Endothelial cell of hepatic sinusoid (primary cell): ENCODE data around the gene USP37.

Source experiments
- in situ Hi-C: cut with HindIII; loops from 2 replicates; pipeline ENCODE4 v1.10.0; 2017; ENCODE audit warnings: low sequenced_read_pairs

The USP37 gene

DNA sequence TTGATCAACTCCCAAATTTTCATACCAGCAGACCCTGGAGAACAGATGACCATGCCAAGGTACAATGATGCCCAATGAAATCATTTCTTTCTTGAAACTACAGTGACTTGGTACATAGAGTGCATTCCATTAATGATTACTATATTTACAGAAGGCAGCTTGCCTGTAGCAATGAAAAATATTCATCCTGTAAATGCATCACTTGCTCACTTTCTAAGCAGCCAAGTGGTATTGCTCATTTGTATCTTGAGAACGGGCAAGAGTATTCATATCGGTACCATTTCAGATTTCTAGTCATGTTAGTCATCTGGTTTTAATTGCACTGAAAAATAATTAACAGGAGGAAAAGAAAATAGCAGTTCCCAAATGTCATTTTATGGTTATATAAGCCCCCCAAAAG is 89.6 kb downstream of the USP37 start:
- in situ Hi-C loops: no loop called here

DNA sequence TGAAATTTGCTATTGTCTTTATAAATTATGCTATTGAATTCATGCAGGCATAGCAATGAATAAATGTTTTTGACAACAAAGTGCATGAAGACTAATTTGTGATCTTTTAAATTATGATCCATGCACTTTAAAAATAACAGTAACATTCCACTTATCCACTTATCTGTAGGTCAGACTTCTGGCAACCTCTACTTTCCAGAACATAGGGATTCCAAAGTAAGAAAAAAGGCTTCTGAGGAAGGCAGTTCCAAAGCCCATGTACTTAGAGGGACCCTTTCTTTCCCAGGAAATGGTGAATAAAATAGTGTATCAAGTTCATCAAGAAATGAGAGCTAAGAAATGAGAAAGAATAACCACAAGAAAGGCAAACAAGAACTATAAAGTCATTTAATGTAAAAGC is 90.9 kb downstream of the USP37 start:
- in situ Hi-C loops: no loop called here

DNA sequence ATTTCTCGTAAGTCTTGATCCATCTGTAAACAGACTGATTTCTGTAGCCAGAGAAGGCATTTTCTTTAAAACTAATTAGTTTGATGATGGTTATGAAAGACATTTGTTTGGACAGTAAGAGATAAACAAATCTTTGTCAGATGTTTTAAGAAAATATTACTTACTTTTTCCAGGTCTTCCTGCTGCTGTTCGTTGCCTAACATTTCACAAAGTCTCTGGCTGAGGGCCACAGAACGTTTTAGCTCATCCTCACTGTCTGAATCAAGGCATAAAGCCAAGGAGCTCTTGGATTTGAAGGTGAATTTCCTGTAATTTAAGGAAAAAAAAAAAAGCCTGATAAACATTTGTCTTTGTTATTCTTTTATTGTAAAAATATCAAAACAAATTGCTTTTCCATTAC is 91.5 kb downstream of the USP37 start:
- in situ Hi-C loops: no loop called here

DNA sequence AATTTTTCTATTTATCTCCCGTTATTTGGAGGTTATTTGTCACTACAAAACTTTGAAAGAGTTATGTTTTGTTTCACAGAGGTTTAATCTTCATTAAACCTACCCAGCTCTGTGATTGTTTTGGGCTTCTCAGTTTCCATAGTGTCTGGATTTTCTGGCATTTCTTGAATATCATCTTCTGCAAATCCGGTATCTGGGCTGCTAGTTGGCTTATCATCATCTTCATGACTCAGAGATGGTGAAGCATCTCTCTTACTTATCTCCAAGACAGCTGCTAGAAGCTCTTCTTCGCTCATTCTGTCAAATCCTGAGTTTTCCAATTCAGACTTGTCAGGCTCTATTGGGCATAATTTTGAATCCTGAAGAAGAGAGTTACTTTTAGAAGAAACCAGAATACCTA is 93.6 kb downstream of the USP37 start:
- in situ Hi-C loops: no loop called here

DNA sequence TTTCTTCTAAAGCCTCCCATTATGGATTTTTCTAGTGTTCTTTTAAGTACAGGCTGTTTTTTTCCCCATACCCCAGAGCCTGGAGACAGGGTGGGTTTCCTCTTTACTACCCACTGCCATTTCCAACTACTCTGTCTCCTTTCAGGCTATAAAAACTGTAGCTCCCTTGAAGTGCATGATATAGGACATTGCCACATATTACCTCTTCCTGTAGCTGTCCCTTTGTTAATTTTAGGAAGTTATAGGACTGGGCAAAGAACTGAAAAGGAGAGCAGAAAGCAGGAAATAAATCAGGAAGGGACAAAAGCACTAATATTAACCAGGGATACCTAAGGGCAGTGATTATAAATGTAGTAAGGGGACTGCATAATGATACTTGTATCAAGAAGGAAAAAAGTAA is 95.2 kb downstream of the USP37 start:
- in situ Hi-C loops: no loop called here

DNA sequence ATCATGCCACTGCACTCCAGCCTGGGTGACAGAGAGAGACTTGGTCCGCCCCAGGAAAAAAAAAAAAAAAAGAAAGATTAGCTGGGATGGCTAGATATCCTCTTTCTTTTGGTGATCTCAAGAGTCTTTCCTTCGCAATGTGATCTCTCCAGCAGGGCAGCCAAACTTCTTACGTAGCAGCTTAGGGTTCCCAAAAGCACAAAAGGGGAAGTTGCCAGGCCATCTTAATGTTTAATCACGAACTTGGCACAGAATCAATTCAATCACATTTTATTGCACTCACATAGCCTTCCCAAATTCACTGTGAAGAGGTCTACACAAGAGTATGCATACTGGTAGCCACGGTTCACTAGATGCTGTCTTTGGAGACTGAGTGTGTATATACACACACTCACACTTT is 96.2 kb downstream of the USP37 start:
- in situ Hi-C loops: no loop called here

DNA sequence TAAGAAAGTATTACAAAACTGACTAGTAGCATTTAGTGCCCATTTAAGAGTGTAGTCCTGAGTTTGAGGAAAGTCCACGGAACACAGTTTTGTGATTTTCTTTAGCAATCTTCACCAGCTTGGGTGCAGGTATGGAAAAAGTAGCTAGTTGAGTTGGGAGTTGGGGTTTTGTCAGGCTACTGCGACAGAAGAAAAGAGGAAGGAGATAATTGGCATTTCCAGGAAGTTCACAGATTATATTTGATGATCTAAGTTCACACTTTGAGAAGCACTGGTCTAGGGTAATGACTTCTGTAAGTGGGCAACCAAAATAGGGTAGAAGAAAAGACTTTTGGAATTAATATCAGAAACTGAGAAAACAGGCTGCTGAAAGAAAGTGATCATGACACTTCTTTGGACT is 97.1 kb downstream of the USP37 start:
- in situ Hi-C loops: no loop called here

DNA sequence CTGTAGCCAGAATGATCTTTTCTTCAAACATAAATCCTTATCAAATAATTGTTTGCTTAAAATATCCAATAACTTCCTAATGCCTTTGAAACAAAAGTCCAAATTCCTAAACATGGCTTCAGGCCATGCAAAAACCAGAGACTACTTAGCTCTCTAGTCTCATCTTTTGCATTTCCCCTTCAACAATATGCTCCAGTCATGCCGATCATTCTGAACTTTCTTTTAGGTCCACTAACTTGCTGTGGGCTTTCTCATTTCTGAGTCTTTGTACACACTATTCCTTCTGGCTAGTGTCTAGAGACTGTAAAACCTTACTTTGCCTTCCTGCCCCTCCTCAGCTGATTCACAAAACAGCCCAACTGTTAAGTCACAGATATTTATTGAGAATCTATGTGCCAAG is 97.7 kb downstream of the USP37 start:
- in situ Hi-C loops: no loop called here

DNA sequence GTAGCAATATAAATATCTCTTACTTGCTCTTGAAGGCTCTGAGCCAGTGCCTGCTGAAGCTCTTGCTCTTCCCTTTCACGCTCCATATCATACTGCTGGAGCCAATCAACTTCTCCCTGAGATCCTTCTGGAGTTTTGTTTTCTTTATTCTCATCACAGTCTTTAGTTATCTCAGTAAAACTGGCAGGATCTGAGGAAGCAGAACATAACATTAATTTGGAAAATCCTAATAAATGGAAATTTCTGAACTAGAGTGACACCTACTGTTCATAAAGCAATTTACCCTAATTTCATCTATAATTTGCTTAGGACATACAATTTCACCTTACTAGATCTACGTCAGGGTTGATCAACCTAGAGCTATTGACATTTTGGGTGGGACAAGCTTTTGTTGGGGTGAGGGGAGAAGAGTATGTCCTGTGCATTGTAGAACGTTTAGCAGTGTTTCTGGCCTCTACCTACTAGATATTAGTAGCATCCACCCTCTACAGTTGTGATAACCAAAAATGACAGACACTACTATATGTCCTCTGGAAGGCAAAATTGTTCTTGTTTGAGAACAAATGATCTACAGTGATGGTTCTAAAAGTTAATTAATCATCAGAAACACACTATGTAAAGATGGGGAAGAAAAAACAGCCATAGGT is 102.0 kb downstream of the USP37 start:
- in situ Hi-C loops: loop anchor here (5.0 kb wide), 1 partner anchor 101 kb away; the partner anchor contains the start of genes CNOT9 and USP37

DNA sequence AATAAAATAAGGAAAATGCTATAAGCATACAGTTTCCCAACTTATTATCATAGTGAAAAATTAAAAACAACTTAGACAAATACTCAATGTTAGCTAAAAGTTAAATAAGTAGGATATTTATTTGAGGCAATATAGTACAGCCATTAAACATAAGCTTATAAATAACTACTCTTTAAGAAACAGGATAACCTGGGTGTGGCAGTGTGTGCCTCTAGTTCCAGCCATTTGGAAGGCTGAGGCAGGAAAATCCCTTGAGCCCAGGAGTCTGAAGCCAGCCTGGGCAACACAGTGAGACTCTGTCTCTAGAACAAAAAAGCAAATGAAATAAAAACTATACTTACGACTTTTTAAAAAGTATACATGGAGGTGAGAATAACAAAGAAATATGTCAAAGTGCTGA is 109.6 kb downstream of the USP37 start:
- in situ Hi-C loops: no loop called here

DNA sequence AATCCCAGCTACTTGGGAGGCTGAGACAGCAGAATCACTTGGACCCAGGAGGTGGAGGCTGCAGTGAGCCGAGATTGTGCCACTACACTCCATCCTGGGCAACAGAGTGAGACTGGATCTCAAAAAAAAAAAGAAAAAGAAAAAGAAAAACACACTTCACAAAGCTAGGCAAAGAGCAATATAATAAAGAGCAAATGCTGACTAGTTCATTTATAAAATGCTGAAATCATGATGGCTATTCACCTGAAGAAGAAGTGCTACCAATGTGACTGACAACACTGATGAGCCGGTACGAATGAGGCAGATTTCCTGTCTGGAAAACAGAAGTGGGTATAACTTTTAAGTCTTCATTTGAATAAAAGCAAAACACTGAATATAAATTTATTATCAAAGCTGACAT is 111.3 kb downstream of the USP37 start:
- in situ Hi-C loops: no loop called here

DNA sequence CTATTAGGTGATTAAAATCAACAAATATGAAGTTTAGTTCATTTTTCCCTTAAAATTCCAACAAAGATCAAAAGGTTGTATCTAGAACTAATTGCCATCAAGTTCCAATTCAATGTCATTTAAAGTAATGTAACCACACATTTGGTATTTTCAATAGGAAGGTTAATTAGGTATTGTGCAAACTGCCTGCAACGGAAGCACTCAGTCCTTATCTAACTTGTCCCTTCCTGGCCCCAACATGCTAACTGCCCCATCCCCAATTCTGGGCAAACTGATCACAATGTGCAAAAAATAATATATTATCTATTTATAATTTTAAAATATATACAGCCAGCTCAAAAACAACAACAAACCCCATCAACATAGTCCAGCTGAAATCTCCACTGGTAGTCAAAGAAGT is 116.1 kb downstream of the USP37 start:
- in situ Hi-C loops: no loop called here

DNA sequence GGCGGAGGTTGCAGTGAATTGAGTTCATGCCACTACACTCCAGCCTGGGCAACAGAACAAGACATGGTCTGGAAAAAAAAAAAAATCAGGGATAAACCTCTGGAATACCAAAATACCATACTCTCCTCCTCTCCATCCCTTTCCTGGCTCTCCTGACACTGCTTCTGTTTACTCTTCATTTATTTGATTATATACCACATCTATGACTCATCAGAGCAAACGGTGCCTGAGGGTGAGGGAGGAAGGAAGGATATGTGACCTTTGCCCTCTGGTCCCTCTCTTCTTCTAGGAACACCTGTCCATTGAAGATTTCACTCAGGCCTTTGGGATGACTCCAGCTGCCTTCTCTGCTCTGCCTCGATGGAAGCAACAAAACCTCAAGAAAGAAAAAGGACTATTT is 119.2 kb downstream of the USP37 start:
- in situ Hi-C loops: no loop called here

DNA sequence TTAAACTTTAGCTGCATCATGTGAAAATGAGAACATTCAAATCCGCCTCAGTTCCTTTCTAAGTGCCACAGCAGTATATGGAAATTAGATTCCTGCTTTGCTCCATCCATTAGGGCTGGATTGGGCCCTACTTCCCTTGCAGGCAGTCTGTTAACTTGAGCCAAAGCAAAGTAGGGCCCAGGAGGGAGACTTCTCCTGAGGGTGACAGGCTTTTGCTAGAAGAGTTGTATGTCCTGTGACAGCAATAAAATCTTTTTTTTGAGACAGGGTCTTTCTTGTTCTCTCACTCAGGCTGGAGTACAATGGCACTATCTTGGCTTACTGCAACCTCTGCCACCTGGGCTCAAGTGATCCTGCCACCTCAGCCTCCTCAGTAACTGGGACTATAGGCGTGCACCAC is 121.1 kb downstream of the USP37 start:
- in situ Hi-C loops: no loop called here

DNA sequence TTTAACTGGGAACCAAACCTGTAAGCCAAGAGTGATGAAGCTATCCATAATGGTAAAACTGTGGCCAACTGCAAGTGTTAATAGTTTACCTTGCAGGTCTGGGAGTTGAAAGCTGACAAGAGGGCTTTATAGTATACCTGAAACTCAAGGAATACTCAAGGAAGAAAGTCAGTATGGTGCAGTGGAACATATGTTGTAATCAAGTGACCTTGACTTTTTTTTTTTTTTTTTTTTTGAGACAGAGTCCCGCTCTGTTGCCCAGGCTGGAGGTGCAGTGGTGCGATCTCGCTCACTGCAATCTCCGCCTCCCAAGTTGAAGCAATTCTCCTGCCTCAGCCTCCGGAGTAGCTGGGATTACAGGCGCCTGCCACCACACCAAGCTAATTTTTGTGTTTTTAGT is 121.6 kb downstream of the USP37 start:
- in situ Hi-C loops: no loop called here

DNA sequence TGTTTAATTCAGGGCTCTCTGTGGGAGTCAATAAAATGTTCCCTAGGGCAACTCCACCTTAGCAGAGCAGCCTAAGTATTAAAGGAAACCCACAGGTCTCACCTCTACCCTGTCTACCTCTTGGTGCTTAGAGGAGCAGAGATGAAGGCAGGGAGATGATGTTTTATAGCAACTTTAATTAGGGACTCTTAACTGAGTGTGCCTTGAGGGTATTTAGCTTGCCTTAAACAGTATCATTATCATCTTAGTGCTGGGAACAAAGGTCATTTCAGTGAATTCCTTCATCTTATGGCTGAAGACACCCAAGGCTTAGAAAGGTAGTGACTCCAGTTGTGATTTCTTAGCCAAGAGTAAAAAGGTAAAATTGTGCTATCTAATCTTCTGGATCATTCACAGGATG is 122.5 kb downstream of the USP37 start:
- in situ Hi-C loops: no loop called here

DNA sequence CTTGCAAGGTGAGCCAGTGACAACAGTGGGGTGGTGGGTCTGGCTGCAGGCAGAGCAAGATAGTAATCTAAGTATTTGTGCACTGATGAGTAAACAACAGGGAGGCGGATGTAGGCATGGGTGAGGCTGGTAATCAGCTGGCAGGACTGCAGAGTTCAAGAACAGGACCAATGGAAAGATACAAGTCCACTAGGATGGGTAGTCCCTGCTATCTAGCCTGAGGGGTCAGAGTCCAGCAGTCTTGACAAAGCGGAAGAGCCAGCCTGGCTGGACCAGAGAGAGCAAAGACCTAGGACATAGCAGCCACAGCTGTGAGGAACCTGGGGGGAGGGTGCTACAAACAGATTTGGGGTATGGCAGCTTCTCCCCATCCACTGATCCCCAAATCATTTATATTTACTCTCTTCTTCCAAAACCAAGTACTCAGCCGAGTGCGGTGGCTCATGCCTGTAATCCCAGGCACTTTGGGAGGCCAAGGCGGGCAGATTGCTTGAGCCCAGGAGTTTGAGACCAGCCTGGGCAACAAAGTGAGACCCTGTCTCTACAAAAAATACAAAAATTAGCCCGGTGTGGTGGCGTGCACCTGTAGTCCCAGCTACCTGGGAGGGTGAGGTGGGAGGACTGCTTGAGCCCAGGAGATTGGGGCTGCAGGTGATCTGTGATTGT is 123.3 kb downstream of the USP37 start:
- in situ Hi-C loops: no loop called here

DNA sequence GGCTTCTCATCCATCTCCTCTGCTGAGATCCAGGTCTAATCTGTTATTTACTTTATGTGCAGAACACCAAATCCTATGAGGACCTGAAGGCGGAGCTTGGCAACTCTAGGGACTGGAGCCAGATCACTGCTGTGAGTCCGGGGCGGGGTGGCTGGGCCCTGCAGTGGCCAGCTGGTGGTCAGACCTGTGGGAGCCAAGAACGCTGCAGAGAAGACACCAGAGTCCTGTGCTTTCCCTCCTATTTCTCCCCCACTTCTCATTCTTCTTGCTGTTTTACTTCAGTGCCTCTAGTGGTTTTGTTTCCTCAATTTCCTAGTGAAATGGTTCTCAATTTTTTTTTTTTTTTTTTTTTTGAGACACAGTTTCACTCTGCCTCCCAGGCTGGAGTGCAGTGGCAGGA is 129.6 kb downstream of the USP37 start:
- in situ Hi-C loops: no loop called here

DNA sequence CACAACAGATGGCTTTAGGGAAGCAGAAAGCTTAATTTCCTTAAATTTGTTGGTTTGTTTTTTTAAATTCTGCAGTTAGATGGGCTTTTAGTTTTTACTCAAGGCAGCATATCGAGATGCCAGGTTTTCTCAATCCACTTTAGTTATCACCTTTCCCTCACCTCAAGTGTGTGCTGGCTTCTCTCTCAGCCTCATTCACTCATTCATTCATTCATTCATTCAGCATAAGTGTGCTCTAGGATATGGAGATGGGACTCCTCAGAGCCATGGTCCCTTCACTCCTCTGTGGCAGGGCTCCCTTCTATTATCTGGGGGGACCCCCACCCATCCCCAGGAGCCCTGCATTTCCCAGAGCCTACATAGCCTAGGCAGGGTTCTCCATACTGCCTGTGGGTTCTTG is 130.2 kb downstream of the USP37 start:
- in situ Hi-C loops: no loop called here

DNA sequence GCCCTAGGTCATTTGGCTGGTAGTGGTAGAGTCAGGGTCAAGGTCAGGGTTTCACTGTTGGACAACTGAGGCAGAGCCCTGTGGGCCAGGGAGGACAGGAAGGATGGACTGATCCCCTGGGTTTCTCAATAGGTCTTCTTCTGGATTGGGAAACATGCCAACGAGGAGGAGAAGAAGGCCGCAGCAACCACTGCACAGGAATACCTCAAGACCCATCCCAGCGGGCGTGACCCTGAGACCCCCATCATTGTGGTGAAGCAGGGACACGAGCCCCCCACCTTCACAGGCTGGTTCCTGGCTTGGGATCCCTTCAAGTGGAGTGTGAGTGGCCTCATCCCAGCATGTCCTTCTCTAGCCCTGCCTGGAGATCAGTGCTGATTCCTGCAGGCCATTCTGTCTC is 131.2 kb downstream of the USP37 start:
- in situ Hi-C loops: no loop called here

DNA sequence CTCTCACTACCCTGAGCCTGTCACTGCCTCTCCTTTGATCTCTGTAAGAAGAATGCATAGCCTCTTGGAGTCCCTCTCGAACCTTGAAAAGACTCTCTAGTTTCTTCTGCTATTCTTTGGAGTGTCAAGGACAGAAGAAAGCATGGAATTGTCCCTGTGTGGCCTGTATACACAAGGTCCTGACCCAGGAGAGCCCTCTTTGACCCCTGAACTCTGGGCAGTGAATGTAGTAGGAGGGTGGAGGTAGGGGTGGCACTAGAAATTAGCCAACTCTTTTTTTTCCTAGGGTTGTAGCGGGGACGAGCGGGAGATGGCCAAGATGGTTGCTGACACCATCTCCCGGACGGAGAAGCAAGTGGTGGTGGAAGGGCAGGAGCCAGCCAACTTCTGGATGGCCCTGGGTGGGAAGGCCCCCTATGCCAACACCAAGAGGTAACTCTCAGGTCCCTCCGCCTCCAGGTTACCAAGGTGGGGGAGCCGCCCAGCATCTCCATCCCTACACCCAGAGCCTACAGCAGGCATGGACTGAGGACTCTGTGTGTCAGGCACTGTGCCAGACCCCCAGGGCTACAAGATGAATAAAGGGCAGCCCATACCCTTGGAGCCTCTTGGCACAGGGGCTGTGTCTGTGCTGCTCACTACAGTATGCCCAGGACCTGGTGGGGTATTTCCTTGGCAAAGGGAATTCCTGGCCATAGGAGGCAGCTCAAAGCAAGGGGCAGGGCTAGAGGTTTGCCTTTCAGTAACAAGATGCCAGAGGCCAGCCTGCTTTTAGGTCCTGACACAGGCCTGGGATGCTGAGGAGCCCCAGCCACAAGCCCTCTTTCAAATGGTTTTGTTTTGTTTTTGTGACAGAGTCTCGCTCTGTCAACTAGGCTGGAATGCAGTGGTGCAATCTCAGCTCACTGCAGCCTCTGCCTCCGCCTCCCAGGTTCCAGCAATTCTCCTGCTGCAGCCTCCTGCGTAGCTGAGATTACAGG is 132.9 kb downstream of the USP37 start:
- in situ Hi-C loops: no loop called here

DNA sequence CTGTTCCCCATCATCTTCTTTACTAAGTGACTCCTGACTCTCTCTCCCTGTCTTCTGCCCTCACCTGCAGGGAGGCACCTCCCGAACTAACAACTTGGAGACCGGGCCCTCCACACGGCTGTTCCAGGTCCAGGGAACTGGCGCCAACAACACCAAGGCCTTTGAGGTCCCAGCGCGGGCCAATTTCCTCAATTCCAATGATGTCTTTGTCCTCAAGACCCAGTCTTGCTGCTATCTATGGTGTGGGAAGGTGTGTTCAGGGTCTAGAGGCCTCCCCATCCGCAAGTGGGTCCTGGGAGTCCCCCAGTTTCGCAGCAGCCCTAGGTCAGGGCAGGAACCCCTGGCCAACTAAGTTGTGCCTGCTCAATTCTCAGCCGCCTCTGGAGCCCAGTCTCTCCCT is 133.7 kb downstream of the USP37 start:
- in situ Hi-C loops: no loop called here
